ENCODE data around the gene RHOU.

DNA sequence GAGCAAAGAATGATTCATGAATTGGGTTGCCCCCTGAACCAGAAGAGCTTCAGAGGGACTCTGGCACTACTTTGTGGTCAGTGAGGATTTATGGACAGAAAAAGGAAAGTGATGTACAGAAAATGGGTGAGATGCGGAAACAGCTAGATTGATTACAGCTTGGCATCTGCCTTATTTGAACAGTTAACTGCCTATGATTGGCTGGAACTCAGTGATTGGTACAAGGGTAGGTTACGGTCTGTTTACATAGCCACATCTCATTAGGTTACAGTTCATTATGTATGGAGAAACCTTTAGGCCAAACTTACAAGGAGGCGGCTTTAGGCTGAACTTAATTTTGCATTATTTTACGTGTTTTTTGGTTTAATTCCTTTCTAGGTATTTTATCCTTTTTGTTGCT, 29.0 kb upstream of the RHOU start:
- TF ChIP-seq EZH2phosphoT487 (IDR thresholded peaks at IDR 0.05; ENCODE audit: borderline replicate concordance, low read length) (no peak), EZH2 (IDR thresholded peaks at IDR 0.05; ENCODE audit: low read length, unreplicated experiment) (no peak)
- TF ChIP-seq, protein P1, sequence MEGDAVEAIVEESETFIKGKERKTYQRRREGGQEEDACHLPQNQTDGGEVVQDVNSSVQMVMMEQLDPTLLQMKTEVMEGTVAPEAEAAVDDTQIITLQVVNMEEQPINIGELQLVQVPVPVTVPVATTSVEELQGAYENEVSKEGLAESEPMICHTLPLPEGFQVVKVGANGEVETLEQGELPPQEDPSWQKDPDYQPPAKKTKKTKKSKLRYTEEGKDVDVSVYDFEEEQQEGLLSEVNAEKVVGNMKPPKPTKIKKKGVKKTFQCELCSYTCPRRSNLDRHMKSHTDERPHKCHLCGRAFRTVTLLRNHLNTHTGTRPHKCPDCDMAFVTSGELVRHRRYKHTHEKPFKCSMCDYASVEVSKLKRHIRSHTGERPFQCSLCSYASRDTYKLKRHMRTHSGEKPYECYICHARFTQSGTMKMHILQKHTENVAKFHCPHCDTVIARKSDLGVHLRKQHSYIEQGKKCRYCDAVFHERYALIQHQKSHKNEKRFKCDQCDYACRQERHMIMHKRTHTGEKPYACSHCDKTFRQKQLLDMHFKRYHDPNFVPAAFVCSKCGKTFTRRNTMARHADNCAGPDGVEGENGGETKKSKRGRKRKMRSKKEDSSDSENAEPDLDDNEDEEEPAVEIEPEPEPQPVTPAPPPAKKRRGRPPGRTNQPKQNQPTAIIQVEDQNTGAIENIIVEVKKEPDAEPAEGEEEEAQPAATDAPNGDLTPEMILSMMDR (conservative IDR thresholded peaks at IDR 0.05; ENCODE audit: low read depth, low read length): no peak

Measured in PC-3 (cell line).